HepG2 (cell line): ENCODE measurements around the gene PKMYT1. TPM values are rescaled to one million over a fixed set of nuclear protein-coding genes. Genes with fewer than 3 reads are reported as not detected.

Experiments
- ATM ChIP-seq: fragments of 450-650 bp; IDR thresholded peaks from 2 replicates; pipeline ENCODE4 v1.7.1; 2017; ENCODE audit warnings: mild to moderate bottlenecking, borderline replicate concordance
- ATRX ChIP-seq: sonication (generic); formaldehyde crosslinking; IDR thresholded peaks from 2 replicates; pipeline ENCODE4 v1.4.0; 2020; ENCODE audit warnings: missing genetic modification reagents, borderline replicate concordance
- JUN ChIP-seq: sonication (generic); formaldehyde crosslinking; IDR thresholded peaks from 2 replicates; pipeline ENCODE4 v1.4.0; 2020; ENCODE audit warnings: mild to moderate bottlenecking, missing genetic modification reagents
- SAP130 ChIP-seq: IDR thresholded peaks from 2 replicates; pipeline ENCODE4 v1.6.1; 2016; ENCODE audit warnings: low read depth
- SKI ChIP-seq: fragments of 450-650 bp; IDR thresholded peaks from one replicate; pipeline ENCODE4 v1.6.1; 2018; ENCODE audit warnings: mild to moderate bottlenecking; ENCODE audit not compliant: partially characterized antibody
- SPEN ChIP-seq: sonication (generic); formaldehyde crosslinking; IDR thresholded peaks from 2 replicates; pipeline ENCODE4 v1.5.1; 2020; ENCODE audit warnings: low read depth, mild to moderate bottlenecking, missing genetic modification reagents
- SYNCRIP ChIP-seq: fragments of 200-400 bp; formaldehyde crosslinking; IDR thresholded peaks from 2 replicates; pipeline ENCODE4 v1.6.1; 2018; ENCODE audit warnings: mild to moderate bottlenecking, low read depth, low read length; ENCODE audit not compliant: insufficient read depth
- U2AF2 ChIP-seq: fragments of 200-400 bp; formaldehyde crosslinking; IDR thresholded peaks from 2 replicates; pipeline ENCODE4 v1.6.1; 2017; ENCODE audit warnings: low read depth, mild to moderate bottlenecking, low read length
- ZBTB20 ChIP-seq: sonication (generic); formaldehyde crosslinking; IDR thresholded peaks from 2 replicates; pipeline ENCODE4 v1.8.1; 2023; ENCODE audit warnings: missing genetic modification reagents, low read depth, mild to moderate bottlenecking, borderline replicate concordance
- ZC3H13 ChIP-seq: sonication (generic); formaldehyde crosslinking; IDR thresholded peaks from 2 replicates; pipeline ENCODE4 v1.8.1; 2023; ENCODE audit warnings: mild to moderate bottlenecking, missing genetic modification reagents, moderate library complexity
- ZNF263 ChIP-seq: sonication (generic); formaldehyde crosslinking; IDR thresholded peaks from 2 replicates; pipeline ENCODE4 v1.4.0; 2020; ENCODE audit warnings: missing genetic modification reagents
- ZNF282 ChIP-seq: fragments of 450-650 bp; IDR thresholded peaks from 2 replicates; pipeline ENCODE4 v1.6.1; 2018; ENCODE audit not compliant: partially characterized antibody
- ZNF749 ChIP-seq: sonication (generic); formaldehyde crosslinking; IDR thresholded peaks from 2 replicates; pipeline ENCODE4 v1.8.0; 2022; ENCODE audit warnings: mild to moderate bottlenecking, missing genetic modification reagents, moderate library complexity, borderline replicate concordance
- ZSCAN22 ChIP-seq: sonication (generic); formaldehyde crosslinking; IDR thresholded peaks from 2 replicates; pipeline ENCODE4 v1.4.0; 2020; ENCODE audit warnings: mild to moderate bottlenecking, missing genetic modification reagents
- polyA plus RNA-seq, 8 experiments: library from polyadenylated mRNA; depleted of rRNA in 3 of 8; stranded (reverse) in 7 of 8; unstranded in 1 of 8; fragments of >200 nt; fragmentation: Illumina TruSeq in 4 of 8; extraction: Trizol in 4 of 8; gene quantifications; 2 replicates each; pipeline versions ENCODE4 v1.2.1 to v1.2.3, GENCODE V29; 2011 to 2016; ENCODE audit warnings: low read depth in 4 of 8, missing spikeins in 1 of 8, mixed read lengths in 1 of 8; ENCODE audit not compliant: insufficient read depth in 1 of 8
- total RNA-seq, 5 experiments: library from RNA; depleted of rRNA; stranded (reverse); fragments of >200 nt; fragmentation: Illumina TruSeq; extraction: Trizol; gene quantifications; 2 replicates each; pipeline ENCODE4 v1.2.3, GENCODE V29; 2016; ENCODE audit warnings: low read depth in 1 of 5
- TF ChIP-seq, protein P1 (sequence below): sonication (generic); formaldehyde crosslinking; IDR thresholded peaks from 2 replicates; pipeline ENCODE4 v1.9.0; 2021; ENCODE audit warnings: missing genetic modification reagents, borderline replicate concordance
- TF ChIP-seq, protein P2 (sequence below): sonication (generic); formaldehyde crosslinking; IDR thresholded peaks from 2 replicates; pipeline ENCODE4 v1.4.0; 2020; ENCODE audit warnings: mild to moderate bottlenecking, missing genetic modification reagents
- TF ChIP-seq, protein P3 (sequence below): IDR thresholded peaks from 2 replicates; pipeline ENCODE4 v1.6.1; 2016; ENCODE audit warnings: mild to moderate bottlenecking
- TF ChIP-seq, protein P4 (sequence below): sonication (generic); formaldehyde crosslinking; IDR thresholded peaks from 2 replicates; pipeline ENCODE4 v1.4.0; 2020; ENCODE audit warnings: missing genetic modification reagents

Gene PKMYT1
- total and polyA plus RNA-seq, 2 of the 13 experiments (the other 11 are each of a cell fraction or from before 2014, with no cell fraction given), result 7.0 to 27.8 TPM

DNA sequence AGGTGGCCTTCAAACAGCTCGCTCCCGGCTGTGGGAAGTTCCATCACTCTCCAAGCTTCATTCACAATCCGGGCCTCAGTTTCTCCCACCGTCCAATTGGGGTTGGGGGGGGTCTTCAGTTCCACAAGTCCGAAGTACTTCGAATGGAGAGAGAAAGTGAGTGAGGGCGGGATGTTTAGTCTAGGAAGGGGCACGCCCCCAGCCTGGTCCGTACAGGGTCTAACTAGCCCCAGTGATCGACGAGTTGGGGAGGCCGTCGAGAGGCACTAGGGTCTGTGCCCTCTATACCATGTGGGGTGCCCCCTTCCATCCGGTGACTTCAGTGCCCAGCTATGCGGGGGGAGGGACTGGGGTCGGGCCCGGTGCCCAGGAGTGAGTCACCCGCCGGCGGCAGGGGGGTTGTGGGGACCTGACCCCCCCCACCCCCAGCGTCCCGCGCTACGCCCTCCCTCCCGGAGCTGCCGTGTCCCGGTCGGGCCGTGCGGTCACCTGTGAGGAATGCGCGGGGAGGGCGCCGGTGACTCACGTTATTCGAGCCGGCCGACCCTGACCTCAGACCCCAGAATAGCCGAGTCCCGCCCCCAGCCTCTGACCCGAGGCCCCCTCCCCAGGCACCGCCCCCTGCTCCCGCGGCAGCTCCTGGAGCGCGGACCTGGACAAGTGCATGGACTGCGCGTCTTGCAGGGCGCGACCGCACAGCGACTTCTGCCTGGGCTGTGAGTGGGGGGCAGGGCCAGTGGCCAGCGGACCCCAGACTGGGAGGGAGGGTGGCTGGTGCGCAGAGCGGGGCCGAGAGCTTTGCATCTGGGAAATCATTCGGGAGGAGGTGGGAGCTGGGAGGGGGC, 40.6 kb upstream of the PKMYT1 start (continued):
- no peak for TF ChIP-seq ZSCAN22
- peak; percentile 61; the same call in 1 of the 2 replicates for TF ChIP-seq ZBTB20 (CRISPR knock-in tag)
- TF ChIP-seq SAP130 (CRISPR knock-in tag), result peak; percentile 89
- no peak for TF ChIP-seq ATRX
- 0 out of 2 replicates have a peak, but pooled peaks have one; percentile 24 for TF ChIP-seq ZC3H13 (CRISPR knock-in tag)
- no peak for TF ChIP-seq ZNF263 (CRISPR knock-in tag)
- TF ChIP-seq, protein P1, sequence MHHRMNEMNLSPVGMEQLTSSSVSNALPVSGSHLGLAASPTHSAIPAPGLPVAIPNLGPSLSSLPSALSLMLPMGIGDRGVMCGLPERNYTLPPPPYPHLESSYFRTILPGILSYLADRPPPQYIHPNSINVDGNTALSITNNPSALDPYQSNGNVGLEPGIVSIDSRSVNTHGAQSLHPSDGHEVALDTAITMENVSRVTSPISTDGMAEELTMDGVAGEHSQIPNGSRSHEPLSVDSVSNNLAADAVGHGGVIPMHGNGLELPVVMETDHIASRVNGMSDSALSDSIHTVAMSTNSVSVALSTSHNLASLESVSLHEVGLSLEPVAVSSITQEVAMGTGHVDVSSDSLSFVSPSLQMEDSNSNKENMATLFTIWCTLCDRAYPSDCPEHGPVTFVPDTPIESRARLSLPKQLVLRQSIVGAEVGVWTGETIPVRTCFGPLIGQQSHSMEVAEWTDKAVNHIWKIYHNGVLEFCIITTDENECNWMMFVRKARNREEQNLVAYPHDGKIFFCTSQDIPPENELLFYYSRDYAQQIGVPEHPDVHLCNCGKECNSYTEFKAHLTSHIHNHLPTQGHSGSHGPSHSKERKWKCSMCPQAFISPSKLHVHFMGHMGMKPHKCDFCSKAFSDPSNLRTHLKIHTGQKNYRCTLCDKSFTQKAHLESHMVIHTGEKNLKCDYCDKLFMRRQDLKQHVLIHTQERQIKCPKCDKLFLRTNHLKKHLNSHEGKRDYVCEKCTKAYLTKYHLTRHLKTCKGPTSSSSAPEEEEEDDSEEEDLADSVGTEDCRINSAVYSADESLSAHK, result no peak
- TF ChIP-seq ZNF749, result peak; percentile 36; the same call in 1 of the 2 replicates
- TF ChIP-seq JUN (CRISPR knock-in tag), result peak; percentile 100
- TF ChIP-seq SYNCRIP, result no peak
- TF ChIP-seq SPEN (CRISPR knock-in tag), result 0 out of 2 replicates have a peak, but pooled peaks have one; percentile 22
- no peak for TF ChIP-seq U2AF2
- TF ChIP-seq, protein P2, sequence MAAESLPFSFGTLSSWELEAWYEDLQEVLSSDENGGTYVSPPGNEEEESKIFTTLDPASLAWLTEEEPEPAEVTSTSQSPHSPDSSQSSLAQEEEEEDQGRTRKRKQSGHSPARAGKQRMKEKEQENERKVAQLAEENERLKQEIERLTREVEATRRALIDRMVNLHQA (CRISPR knock-in tag), result no peak
- no peak for TF ChIP-seq ZNF282
- TF ChIP-seq, protein P3, sequence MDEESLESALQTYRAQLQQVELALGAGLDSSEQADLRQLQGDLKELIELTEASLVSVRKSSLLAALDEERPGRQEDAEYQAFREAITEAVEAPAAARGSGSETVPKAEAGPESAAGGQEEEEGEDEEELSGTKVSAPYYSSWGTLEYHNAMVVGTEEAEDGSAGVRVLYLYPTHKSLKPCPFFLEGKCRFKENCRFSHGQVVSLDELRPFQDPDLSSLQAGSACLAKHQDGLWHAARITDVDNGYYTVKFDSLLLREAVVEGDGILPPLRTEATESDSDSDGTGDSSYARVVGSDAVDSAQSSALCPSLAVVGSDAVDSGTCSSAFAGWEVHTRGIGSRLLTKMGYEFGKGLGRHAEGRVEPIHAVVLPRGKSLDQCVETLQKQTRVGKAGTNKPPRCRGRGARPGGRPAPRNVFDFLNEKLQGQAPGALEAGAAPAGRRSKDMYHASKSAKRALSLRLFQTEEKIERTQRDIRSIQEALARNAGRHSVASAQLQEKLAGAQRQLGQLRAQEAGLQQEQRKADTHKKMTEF, result peak; percentile 92
- TF ChIP-seq SKI, result peak; percentile 54
- TF ChIP-seq, protein P4, sequence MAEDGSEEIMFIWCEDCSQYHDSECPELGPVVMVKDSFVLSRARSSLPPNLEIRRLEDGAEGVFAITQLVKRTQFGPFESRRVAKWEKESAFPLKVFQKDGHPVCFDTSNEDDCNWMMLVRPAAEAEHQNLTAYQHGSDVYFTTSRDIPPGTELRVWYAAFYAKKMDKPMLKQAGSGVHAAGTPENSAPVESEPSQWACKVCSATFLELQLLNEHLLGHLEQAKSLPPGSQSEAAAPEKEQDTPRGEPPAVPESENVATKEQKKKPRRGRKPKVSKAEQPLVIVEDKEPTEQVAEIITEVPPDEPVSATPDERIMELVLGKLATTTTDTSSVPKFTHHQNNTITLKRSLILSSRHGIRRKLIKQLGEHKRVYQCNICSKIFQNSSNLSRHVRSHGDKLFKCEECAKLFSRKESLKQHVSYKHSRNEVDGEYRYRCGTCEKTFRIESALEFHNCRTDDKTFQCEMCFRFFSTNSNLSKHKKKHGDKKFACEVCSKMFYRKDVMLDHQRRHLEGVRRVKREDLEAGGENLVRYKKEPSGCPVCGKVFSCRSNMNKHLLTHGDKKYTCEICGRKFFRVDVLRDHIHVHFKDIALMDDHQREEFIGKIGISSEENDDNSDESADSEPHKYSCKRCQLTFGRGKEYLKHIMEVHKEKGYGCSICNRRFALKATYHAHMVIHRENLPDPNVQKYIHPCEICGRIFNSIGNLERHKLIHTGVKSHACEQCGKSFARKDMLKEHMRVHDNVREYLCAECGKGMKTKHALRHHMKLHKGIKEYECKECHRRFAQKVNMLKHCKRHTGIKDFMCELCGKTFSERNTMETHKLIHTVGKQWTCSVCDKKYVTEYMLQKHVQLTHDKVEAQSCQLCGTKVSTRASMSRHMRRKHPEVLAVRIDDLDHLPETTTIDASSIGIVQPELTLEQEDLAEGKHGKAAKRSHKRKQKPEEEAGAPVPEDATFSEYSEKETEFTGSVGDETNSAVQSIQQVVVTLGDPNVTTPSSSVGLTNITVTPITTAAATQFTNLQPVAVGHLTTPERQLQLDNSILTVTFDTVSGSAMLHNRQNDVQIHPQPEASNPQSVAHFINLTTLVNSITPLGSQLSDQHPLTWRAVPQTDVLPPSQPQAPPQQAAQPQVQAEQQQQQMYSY, result peak; percentile 76
- TF ChIP-seq ATM, result no peak
